ENCODE data around the gene NKAIN4. TPM values are rescaled to one million over a fixed set of nuclear protein-coding genes. Genes with fewer than 3 reads are reported as not detected.

The NKAIN4 gene
- total RNA-seq, 1 donor from 2014 or later, result 183 TPM

- no peak for TF ChIP-seq CTCF (IDR thresholded peaks at IDR 0.05; ENCODE audit: partially characterized antibody, unreplicated experiment)
- peak; percentile 98 for DNase-seq
- H3K36me3 Mint-ChIP-seq (ENCODE audit: unreplicated experiment), result no peaks in the 10 kb centered on the region
- peaks cover 29% of the 10 kb centered on the region for H3K4me1 Mint-ChIP-seq (ENCODE audit: low read depth, unreplicated experiment)
- H3K9me3 Mint-ChIP-seq (ENCODE audit: unreplicated experiment), result peaks cover 8% of the 10 kb centered on the region
- H3K4me3 Mint-ChIP-seq (ENCODE audit: unreplicated experiment), result peak within 1 kb of the TSS; percentile 97
- peaks cover 12% of the 10 kb centered on the region for H3K27me3 Mint-ChIP-seq (ENCODE audit: unreplicated experiment)
- peak within 1 kb of the TSS; percentile 93 for H3K27ac Mint-ChIP-seq (ENCODE audit: unreplicated experiment)
These were observed 38.0 kb downstream of the NKAIN4 start, which contains the start of gene YTHDF1 for GRCh38 chr20:63216041-63216848. YTHDF1 (minus strand) TSS chr20:63216131; CDS start chr20:63215892, 239 bp downstream.

- TF ChIP-seq CTCF (IDR thresholded peaks at IDR 0.05; ENCODE audit: partially characterized antibody, unreplicated experiment), result peak; percentile 30
- DNase-seq, result peak; percentile 75
- peaks cover 29% of the 10 kb centered on the region for H3K4me1 Mint-ChIP-seq (ENCODE audit: low read depth, unreplicated experiment)
- peak overlapping the region; percentile 93 for H3K27ac Mint-ChIP-seq (ENCODE audit: unreplicated experiment)
- H3K27me3 Mint-ChIP-seq (ENCODE audit: unreplicated experiment), result peaks cover 7% of the 10 kb centered on the region
- no peaks in the 10 kb centered on the region for H3K36me3 Mint-ChIP-seq (ENCODE audit: unreplicated experiment)
- peaks cover 10% of the 10 kb centered on the region for H3K9me3 Mint-ChIP-seq (ENCODE audit: unreplicated experiment)
- H3K4me3 Mint-ChIP-seq (ENCODE audit: unreplicated experiment), result peak overlapping the region; percentile 97
These were observed 38.9 kb downstream of the NKAIN4 start for GRCh38 chr20:63215101-63216040.

- H3K27me3 Mint-ChIP-seq (ENCODE audit: unreplicated experiment), result peaks cover 4% of the 10 kb centered on the region
- no peak for DNase-seq
- no peaks in the 10 kb centered on the region for H3K36me3 Mint-ChIP-seq (ENCODE audit: unreplicated experiment)
- peak overlapping the region; percentile 34 for H3K27ac Mint-ChIP-seq (ENCODE audit: unreplicated experiment)
- peaks cover 9% of the 10 kb centered on the region for H3K9me3 Mint-ChIP-seq (ENCODE audit: unreplicated experiment)
- H3K4me3 Mint-ChIP-seq (ENCODE audit: unreplicated experiment), result peak overlapping the region; percentile 97
- TF ChIP-seq CTCF (IDR thresholded peaks at IDR 0.05; ENCODE audit: partially characterized antibody, unreplicated experiment), result no peak
- H3K4me1 Mint-ChIP-seq (ENCODE audit: low read depth, unreplicated experiment), result peaks cover 22% of the 10 kb centered on the region
These were observed 39.7 kb downstream of the NKAIN4 start for GRCh38 chr20:63214514-63214913.

- Mint-ChIP-seq H3K36me3 (ENCODE audit: unreplicated experiment) (no peaks in the 10 kb centered on the region), H3K27me3 (ENCODE audit: unreplicated experiment) (peaks cover 4% of the 10 kb centered on the region), H3K4me1 (ENCODE audit: low read depth, unreplicated experiment) (peaks cover 21% of the 10 kb centered on the region), H3K9me3 (ENCODE audit: unreplicated experiment) (peaks cover 9% of the 10 kb centered on the region), H3K4me3 (ENCODE audit: unreplicated experiment) (no peak overlapping the region), H3K27ac (ENCODE audit: unreplicated experiment) (no peak overlapping the region)
- no peak for DNase-seq
- TF ChIP-seq CTCF (IDR thresholded peaks at IDR 0.05; ENCODE audit: partially characterized antibody, unreplicated experiment), result no peak
These were observed 41.5 kb downstream of the NKAIN4 start for GRCh38 chr20:63212792-63213191.
